SH-SY5Y (cell line): ENCODE data around the gene LTBP1.

Experiments
- GATA2 ChIP-seq: IDR thresholded peaks from 2 replicates; pipeline ENCODE4 v1.6.1; 2011; ENCODE audit warnings: mild to moderate bottlenecking, low read depth, low read length
- GATA3 ChIP-seq: IDR thresholded peaks from 2 replicates; pipeline ENCODE4 v1.6.1; 2011; ENCODE audit warnings: low read depth, mild to moderate bottlenecking, low read length, moderate library complexity

- TF ChIP-seq GATA3 (no peak), GATA2 (no peak)
Observed at GRCh38 chr2:33242845-33243244, 296.1 kb downstream of the LTBP1 start.
